ENCODE data around the gene FARS2. TPM values are rescaled to one million over a fixed set of nuclear protein-coding genes. Genes with fewer than 3 reads are reported as not detected.

Gene FARS2
- total RNA-seq, 1 experiment from 2014 or later: 13.8 TPM

DNA sequence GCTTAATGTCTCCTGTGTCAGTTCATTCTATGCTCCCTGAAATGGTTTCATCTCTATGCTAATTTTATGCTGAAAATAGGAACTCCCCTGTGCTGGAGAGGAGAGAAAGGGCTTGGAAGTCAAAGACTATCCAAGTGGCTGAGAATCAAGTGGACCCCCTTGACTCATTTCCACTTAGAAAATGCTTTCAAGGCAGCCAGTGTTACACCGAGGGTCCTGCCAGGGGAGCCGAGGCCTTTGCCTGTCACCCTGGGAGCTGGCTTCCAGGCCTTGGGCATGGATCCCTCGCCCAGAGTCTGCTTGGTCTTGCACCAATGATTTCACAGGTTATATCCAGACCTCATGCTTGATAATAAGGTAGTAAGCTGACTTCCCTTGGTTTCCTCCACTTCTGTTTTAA, 402.8 kb downstream of the FARS2 start (continued):
- TF ChIP-seq, protein P1, sequence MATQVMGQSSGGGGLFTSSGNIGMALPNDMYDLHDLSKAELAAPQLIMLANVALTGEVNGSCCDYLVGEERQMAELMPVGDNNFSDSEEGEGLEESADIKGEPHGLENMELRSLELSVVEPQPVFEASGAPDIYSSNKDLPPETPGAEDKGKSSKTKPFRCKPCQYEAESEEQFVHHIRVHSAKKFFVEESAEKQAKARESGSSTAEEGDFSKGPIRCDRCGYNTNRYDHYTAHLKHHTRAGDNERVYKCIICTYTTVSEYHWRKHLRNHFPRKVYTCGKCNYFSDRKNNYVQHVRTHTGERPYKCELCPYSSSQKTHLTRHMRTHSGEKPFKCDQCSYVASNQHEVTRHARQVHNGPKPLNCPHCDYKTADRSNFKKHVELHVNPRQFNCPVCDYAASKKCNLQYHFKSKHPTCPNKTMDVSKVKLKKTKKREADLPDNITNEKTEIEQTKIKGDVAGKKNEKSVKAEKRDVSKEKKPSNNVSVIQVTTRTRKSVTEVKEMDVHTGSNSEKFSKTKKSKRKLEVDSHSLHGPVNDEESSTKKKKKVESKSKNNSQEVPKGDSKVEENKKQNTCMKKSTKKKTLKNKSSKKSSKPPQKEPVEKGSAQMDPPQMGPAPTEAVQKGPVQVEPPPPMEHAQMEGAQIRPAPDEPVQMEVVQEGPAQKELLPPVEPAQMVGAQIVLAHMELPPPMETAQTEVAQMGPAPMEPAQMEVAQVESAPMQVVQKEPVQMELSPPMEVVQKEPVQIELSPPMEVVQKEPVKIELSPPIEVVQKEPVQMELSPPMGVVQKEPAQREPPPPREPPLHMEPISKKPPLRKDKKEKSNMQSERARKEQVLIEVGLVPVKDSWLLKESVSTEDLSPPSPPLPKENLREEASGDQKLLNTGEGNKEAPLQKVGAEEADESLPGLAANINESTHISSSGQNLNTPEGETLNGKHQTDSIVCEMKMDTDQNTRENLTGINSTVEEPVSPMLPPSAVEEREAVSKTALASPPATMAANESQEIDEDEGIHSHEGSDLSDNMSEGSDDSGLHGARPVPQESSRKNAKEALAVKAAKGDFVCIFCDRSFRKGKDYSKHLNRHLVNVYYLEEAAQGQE (IDR thresholded peaks at IDR 0.05; ENCODE audit: low read depth): no peak
- TF ChIP-seq SIN3A (IDR thresholded peaks at IDR 0.05; ENCODE audit: low read depth) (no peak), SP1 (IDR thresholded peaks at IDR 0.05; ENCODE audit: low read depth) (no peak), ZFX (IDR thresholded peaks at IDR 0.05) (no peak), SRF (IDR thresholded peaks at IDR 0.05; ENCODE audit: low read depth) (no peak), RAD21 (IDR thresholded peaks at IDR 0.05; ENCODE audit: low read depth) (no peak)

DNA sequence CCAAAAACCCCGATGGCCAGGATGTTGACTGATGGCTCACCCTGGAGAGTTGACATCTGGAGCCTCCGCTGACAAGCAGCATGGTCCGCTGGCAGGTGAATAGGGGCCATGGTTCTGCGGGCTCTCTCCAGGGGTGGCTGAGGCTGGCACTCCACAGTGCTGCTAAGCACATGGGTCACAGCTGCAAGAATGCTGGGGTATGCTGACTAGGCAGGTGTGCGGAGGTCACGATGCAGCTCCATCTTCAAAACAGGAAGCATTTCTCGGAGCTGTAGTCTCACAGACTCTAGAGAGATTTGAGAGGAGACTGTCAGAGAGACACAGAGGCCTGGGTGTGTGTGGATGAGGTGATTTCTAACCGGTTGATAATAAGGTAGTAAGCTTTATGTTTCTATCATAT, 403.9 kb downstream of the FARS2 start:
- RAD21 ChIA-PET (ENCODE audit: low non-redundant PET in 1 of 2, low total read pairs in 2 of 2, uncharacterized antibody in 2 of 2, unreplicated experiment in 2 of 2): no interaction called here
- DNase-seq (ENCODE audit: low read depth, low spot score): no peak
- Histone ChIP-seq H3K27ac (ENCODE audit: low read depth, low read length) (no peak overlapping the region), H3K79me2 (ENCODE audit: insufficient read depth, low read length) (no peaks in the 10 kb centered on the region), H4K20me1 (ENCODE audit: insufficient read depth) (no peaks in the 10 kb centered on the region), H3K4me3 (replicated peaks in 1 of 2; ENCODE audit: low read depth in 1 of 2, low read length in 2 of 2) (no peak overlapping the region), H3K4me2 (ENCODE audit: low read length) (no peak overlapping the region), H3K4me1 (ENCODE audit: control insufficient read depth in 1 of 2, insufficient read depth in 2 of 2, low read length in 2 of 2) (no peaks in the 10 kb centered on the region), H3K36me3 (ENCODE audit: control insufficient read depth in 1 of 2, insufficient read depth in 2 of 2, low read length in 2 of 2) (no peaks in the 10 kb centered on the region), H3K9me2 (ENCODE audit: insufficient read depth) (no peaks in the 10 kb centered on the region), H3K27me3 (ENCODE audit: insufficient read depth, low read length) (no peaks in the 10 kb centered on the region), H3K9ac (ENCODE audit: low read length) (no peak overlapping the region), H3K9me3 (ENCODE audit: control insufficient read depth in 1 of 2, insufficient read depth in 1 of 2, low read depth in 1 of 2, low read length in 2 of 2) (no peaks in the 10 kb centered on the region), H2AFZ (ENCODE audit: low read depth, low read length, poor library complexity, severe bottlenecking) (no peak overlapping the region)
- POLR2A ChIA-PET: no interaction called here
- TF ChIP-seq RAD21 (IDR thresholded peaks at IDR 0.05; ENCODE audit: low read depth) (no peak), EZH2 (IDR thresholded peaks at IDR 0.05) (no peak), EZH2phosphoT487 (IDR thresholded peaks at IDR 0.05; ENCODE audit: borderline replicate concordance) (no peak), POLR2A (IDR thresholded peaks at IDR 0.05; ENCODE audit: borderline replicate concordance, extremely low read depth, insufficient read depth, insufficient read length) (no peak), TCF7L2 (IDR thresholded peaks at IDR 0.05; ENCODE audit: borderline replicate concordance, extremely low read depth, insufficient read depth, insufficient read length) (no peak), ZNF274 (IDR thresholded peaks at IDR 0.05; ENCODE audit: low read depth, low read length) (no peak), ZFX (IDR thresholded peaks at IDR 0.05) (no peak), YY1 (IDR thresholded peaks at IDR 0.05; ENCODE audit: extremely low read depth, insufficient replicate concordance, low read depth, low read length) (no peak), FOSL1 (IDR thresholded peaks at IDR 0.05; ENCODE audit: low read depth) (no peak), POLR2AphosphoS5 (IDR thresholded peaks at IDR 0.05; ENCODE audit: low read depth, low read length) (no peak), ELF1 (IDR thresholded peaks at IDR 0.05; ENCODE audit: borderline replicate concordance, low read depth) (no peak)
- TF ChIP-seq, protein P2, sequence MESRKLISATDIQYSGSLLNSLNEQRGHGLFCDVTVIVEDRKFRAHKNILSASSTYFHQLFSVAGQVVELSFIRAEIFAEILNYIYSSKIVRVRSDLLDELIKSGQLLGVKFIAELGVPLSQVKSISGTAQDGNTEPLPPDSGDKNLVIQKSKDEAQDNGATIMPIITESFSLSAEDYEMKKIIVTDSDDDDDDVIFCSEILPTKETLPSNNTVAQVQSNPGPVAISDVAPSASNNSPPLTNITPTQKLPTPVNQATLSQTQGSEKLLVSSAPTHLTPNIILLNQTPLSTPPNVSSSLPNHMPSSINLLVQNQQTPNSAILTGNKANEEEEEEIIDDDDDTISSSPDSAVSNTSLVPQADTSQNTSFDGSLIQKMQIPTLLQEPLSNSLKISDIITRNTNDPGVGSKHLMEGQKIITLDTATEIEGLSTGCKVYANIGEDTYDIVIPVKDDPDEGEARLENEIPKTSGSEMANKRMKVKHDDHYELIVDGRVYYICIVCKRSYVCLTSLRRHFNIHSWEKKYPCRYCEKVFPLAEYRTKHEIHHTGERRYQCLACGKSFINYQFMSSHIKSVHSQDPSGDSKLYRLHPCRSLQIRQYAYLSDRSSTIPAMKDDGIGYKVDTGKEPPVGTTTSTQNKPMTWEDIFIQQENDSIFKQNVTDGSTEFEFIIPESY (IDR thresholded peaks at IDR 0.05; ENCODE audit: extremely low read depth, insufficient replicate concordance, low read length): no peak
- TF ChIP-seq, protein P1 (IDR thresholded peaks at IDR 0.05; ENCODE audit: low read depth): no peak
- no TSS peak for BruUV-seq (replicated peaks)
- CTCF ChIA-PET: no interaction called here
- no peak for ATAC-seq
- intact Hi-C loops (cut with micrococcal nuclease): no loop called here

Measured in HCT116 (cell line).